Upper lobe of left lung (tissue), 6 donors: ENCODE data around the gene AGAP1. TPM values are rescaled to one million over a fixed set of nuclear protein-coding genes. Genes with fewer than 3 reads are reported as not detected.

ENCODE experiments used
- ATAC-seq, 2 donors: fragments of 200-7000 bp; cut with Tn5 transposase; one replicate each; pipeline ENCODE4 v1.9.1; 2022; ENCODE audit warnings: mild to moderate bottlenecking in 2 of 2, moderate library complexity in 2 of 2; ENCODE audit not compliant: low FRiP score in 2 of 2
- DNase-seq, 2 donors: peaks; one replicate each; pipeline ENCODE4 v3.0.0-alpha.2; 2019 to 2020
- H3K27ac ChIP-seq, 4 donors: fragments of 200-600 bp; sonication (generic); one replicate each; pipeline ENCODE4 v1.5.1; 2016 to 2019
- H3K27me3 ChIP-seq, 4 donors: fragments of 200-600 bp; sonication (generic); one replicate each; pipeline ENCODE4 v1.5.1; 2017 to 2019
- H3K36me3 ChIP-seq, 4 donors: fragments of 200-600 bp; sonication (generic); one replicate each; pipeline ENCODE4 v1.5.1; 2016 to 2019
- H3K4me1 ChIP-seq, 4 donors: fragments of 200-600 bp; sonication (generic); one replicate each; pipeline ENCODE4 v1.5.1; 2018 to 2019
- H3K4me3 ChIP-seq, 4 donors: fragments of 200-600 bp; sonication (generic); one replicate each; pipeline ENCODE4 v1.5.1; 2017 to 2019; ENCODE audit warnings: mild to moderate bottlenecking in 2 of 4, moderate library complexity in 1 of 4
- H3K9me3 ChIP-seq, 4 donors: fragments of 200-600 bp; sonication (generic); one replicate each; pipeline ENCODE4 v1.5.1; 2018 to 2019
- CTCF ChIP-seq, 6 experiments: fragments of 450-650 bp in 4 of 6; fragments of 200-600 bp in 2 of 6; sonication (generic) in 2 of 6; IDR thresholded peaks; one replicate each; pipeline ENCODE4 v1.5.1; 2016 to 2019; ENCODE audit warnings: antibody characterized with exemption in 6 of 6
- EP300 ChIP-seq, 4 donors: sonication (generic); formaldehyde crosslinking; IDR thresholded peaks; one replicate each; pipeline ENCODE4 v1.5.1; 2017; ENCODE audit warnings: antibody characterized with exemption in 4 of 4, control low read depth in 2 of 4
- POLR2A ChIP-seq, 4 donors: fragments of 450-650 bp; IDR thresholded peaks; one replicate each; pipeline ENCODE4 v1.5.1; 2016 to 2017; ENCODE audit warnings: antibody characterized with exemption in 4 of 4, mild to moderate bottlenecking in 2 of 4
- POLR2AphosphoS5 ChIP-seq, 2 donors: sonication (generic); formaldehyde crosslinking; IDR thresholded peaks; one replicate each; pipeline ENCODE4 v1.5.1; 2017; ENCODE audit warnings: antibody characterized with exemption in 2 of 2
- WGBS, 2 donors: methylation state at CpG; one replicate each; pipeline ENCODE4 v1.1.5; 2017 to 2018; 5-methylcytosine and 5-hydroxymethylcytosine counted together
- total RNA-seq, 6 donors: library from RNA; depleted of rRNA in 4 of 6; stranded (reverse); fragments of >200 nt in 4 of 6; gene quantifications; one replicate each; pipeline versions ENCODE4 v1.1.0 to v1.2.1, GENCODE V29; 2016 to 2021
- donor health status: DM: no; HTN: no; CAD: no; lungs with moderate emphysema.
- donor health status: DM: no; HTN: yes; CAD: no; lungs with severe emphysema.

The AGAP1 gene
- total RNA-seq, 6 donors from 2014 or later, result 25.5 to 45.1 (median 30.7) TPM

GRCh38 chr2:235530735-235531134 lies 36.9 kb downstream of the AGAP1 start:
- no peaks in the 10 kb centered on the region for H3K27me3 ChIP-seq
- DNase-seq, result no peak

DNA sequence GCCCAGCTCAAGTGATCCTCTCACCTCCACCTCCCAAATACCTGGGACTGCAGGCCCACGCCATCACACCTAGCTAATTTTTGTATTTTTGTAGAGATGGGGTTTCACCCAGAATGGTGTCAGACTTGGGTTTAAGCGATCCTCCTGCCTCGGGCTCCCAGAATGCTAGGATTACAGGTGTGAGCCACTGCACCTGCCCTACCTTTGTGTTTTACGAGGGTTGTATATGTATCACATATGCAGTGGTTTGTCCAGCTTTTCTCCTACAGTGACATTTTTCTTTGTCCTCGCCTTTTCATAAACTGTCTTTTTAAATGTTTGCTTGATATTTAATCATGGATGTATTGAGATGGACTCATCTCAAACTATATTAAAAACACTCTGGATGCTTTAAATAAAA lies 38.5 kb downstream of the AGAP1 start:
- H3K4me3 ChIP-seq, result no peak overlapping the region
- H3K27me3 ChIP-seq, result no peaks in the 10 kb centered on the region
- 86 to 90% methylated on average over 5 of the region's 5 CpGs for WGBS, 2 donors
- H3K27ac ChIP-seq, result no peak overlapping the region
- H3K9me3 ChIP-seq, result no peaks in the 10 kb centered on the region
- peaks cover 0 to 4% (median 2%) of the 10 kb centered on the region in 4 donors for H3K4me1 ChIP-seq
- TF ChIP-seq POLR2AphosphoS5 (IDR thresholded peaks at IDR 0.05) (no peak), EP300 (IDR thresholded peaks at IDR 0.05) (no peak), CTCF (IDR thresholded peaks at IDR 0.05) (no peak), POLR2A (IDR thresholded peaks at IDR 0.05) (no peak)
- DNase-seq (no peak), ATAC-seq (no peak)
- no peaks in the 10 kb centered on the region for H3K36me3 ChIP-seq

More at GRCh38 chr2:235530735-235531134, 36.9 kb downstream of the AGAP1 start:
- no peaks in the 10 kb centered on the region for H3K36me3 ChIP-seq
- H3K4me1 ChIP-seq, result peaks cover 0 to 8% (median 3%) of the 10 kb centered on the region in 4 donors
- no peak overlapping the region for H3K27ac ChIP-seq
- ATAC-seq, result no peak
- WGBS, 2 donors, result 97 to 100% methylated on average over 4 to 5 of the region's 5 CpGs
- H3K9me3 ChIP-seq, result no peaks in the 10 kb centered on the region
- no peak overlapping the region for H3K4me3 ChIP-seq
- TF ChIP-seq EP300 (IDR thresholded peaks at IDR 0.05) (no peak), POLR2AphosphoS5 (IDR thresholded peaks at IDR 0.05) (no peak), POLR2A (IDR thresholded peaks at IDR 0.05) (no peak)

- H3K27me3 ChIP-seq, result no peaks in the 10 kb centered on the region
- no peaks in the 10 kb centered on the region for H3K9me3 ChIP-seq
- H3K4me3 ChIP-seq, result no peak overlapping the region
- no peak for TF ChIP-seq POLR2A (IDR thresholded peaks at IDR 0.05)
- no peak for TF ChIP-seq CTCF (IDR thresholded peaks at IDR 0.05)
- H3K36me3 ChIP-seq, result no peaks in the 10 kb centered on the region
- H3K27ac ChIP-seq, result no peak overlapping the region
- peaks cover 0 to 4% (median 0%) of the 10 kb centered on the region in 4 donors for H3K4me1 ChIP-seq
- no peak for DNase-seq
- ATAC-seq, result no peak
- 59 to 81% methylated on average over 3 of the region's 3 CpGs for WGBS, 2 donors
These were observed 39.4 kb downstream of the AGAP1 start for GRCh38 chr2:235533198-235533597.

GRCh38 chr2:235533616-235534385 lies 40.0 kb downstream of the AGAP1 start:
- WGBS, 2 donors, result 90 to 91% methylated on average over 20 of the region's 20 CpGs
- Histone ChIP-seq H3K4me1 (peaks cover 0 to 4% (median 0%) of the 10 kb centered on the region in 4 donors), H3K9me3 (no peaks in the 10 kb centered on the region), H3K27ac (peak overlapping the region in 1 of 4 donors; percentile 1), H3K36me3 (no peaks in the 10 kb centered on the region), H3K4me3 (no peak overlapping the region), H3K27me3 (no peaks in the 10 kb centered on the region)
- DNase-seq (no peak), ATAC-seq (no peak)
- TF ChIP-seq CTCF (IDR thresholded peaks at IDR 0.05) (no peak), POLR2AphosphoS5 (IDR thresholded peaks at IDR 0.05) (no peak), EP300 (IDR thresholded peaks at IDR 0.05) (no peak), POLR2A (IDR thresholded peaks at IDR 0.05) (no peak)

GRCh38 chr2:235534678-235535422 lies 41.0 kb downstream of the AGAP1 start:
- Histone ChIP-seq H3K4me1 (peaks cover 0 to 4% (median 0%) of the 10 kb centered on the region in 4 donors), H3K36me3 (no peaks in the 10 kb centered on the region), H3K27me3 (no peaks in the 10 kb centered on the region), H3K27ac (no peak overlapping the region), H3K4me3 (no peak overlapping the region), H3K9me3 (no peaks in the 10 kb centered on the region)
- DNase-seq (no peak), ATAC-seq (no peak)
- WGBS, 2 donors, result 91% methylated on average over 30 to 32 of the region's 32 CpGs
- no peak for TF ChIP-seq EP300 (IDR thresholded peaks at IDR 0.05)
- TF ChIP-seq CTCF (IDR thresholded peaks at IDR 0.05), result no peak
- no peak for TF ChIP-seq POLR2AphosphoS5 (IDR thresholded peaks at IDR 0.05)
- no peak for TF ChIP-seq POLR2A (IDR thresholded peaks at IDR 0.05)
